Measurements from ENCODE around the gene CDK6. TPM values are rescaled to one million over a fixed set of nuclear protein-coding genes. Genes with fewer than 3 reads are reported as not detected.

CDK6 gene
- total RNA-seq, 1 experiment from 2014 or later = 41.4 TPM

GRCh38 chr7:92586403-92586802, 250.0 kb downstream of the CDK6 start (continued):
- TF ChIP-seq, protein P1, sequence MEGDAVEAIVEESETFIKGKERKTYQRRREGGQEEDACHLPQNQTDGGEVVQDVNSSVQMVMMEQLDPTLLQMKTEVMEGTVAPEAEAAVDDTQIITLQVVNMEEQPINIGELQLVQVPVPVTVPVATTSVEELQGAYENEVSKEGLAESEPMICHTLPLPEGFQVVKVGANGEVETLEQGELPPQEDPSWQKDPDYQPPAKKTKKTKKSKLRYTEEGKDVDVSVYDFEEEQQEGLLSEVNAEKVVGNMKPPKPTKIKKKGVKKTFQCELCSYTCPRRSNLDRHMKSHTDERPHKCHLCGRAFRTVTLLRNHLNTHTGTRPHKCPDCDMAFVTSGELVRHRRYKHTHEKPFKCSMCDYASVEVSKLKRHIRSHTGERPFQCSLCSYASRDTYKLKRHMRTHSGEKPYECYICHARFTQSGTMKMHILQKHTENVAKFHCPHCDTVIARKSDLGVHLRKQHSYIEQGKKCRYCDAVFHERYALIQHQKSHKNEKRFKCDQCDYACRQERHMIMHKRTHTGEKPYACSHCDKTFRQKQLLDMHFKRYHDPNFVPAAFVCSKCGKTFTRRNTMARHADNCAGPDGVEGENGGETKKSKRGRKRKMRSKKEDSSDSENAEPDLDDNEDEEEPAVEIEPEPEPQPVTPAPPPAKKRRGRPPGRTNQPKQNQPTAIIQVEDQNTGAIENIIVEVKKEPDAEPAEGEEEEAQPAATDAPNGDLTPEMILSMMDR (IDR thresholded peaks at IDR 0.05 in 2 of 3, conservative IDR thresholded peaks at IDR 0.05 in 1 of 3; ENCODE audit: borderline replicate concordance in 1 of 3, insufficient read depth in 1 of 3, low read depth in 2 of 3, low read length in 2 of 3) = no peak
- TF ChIP-seq YY1 (IDR thresholded peaks at IDR 0.05; ENCODE audit: extremely low read depth, insufficient replicate concordance, low read depth, low read length) (no peak), ATF3 (IDR thresholded peaks at IDR 0.05) (no peak)

- Histone ChIP-seq H3K9me2 (ENCODE audit: insufficient read depth) (no peaks in the 10 kb centered on the region), H2AFZ (ENCODE audit: low read depth, low read length, poor library complexity, severe bottlenecking) (no peak overlapping the region), H3K79me2 (ENCODE audit: insufficient read depth, low read length) (peaks cover 100% of the 10 kb centered on the region), H3K4me1 (ENCODE audit: control insufficient read depth in 1 of 2, insufficient read depth in 2 of 2, low read length in 2 of 2) (peaks cover 3 to 13% of the 10 kb centered on the region in 2 experiments; a peak in 3 of 4 replicates), H3K27me3 (ENCODE audit: insufficient read depth, low read length) (no peaks in the 10 kb centered on the region), H3K27ac (ENCODE audit: low read depth, low read length) (no peak overlapping the region), H4K20me1 (ENCODE audit: insufficient read depth) (peaks cover 58% of the 10 kb centered on the region; the same call in 1 of the 2 replicates), H3K4me2 (ENCODE audit: low read length) (no peak overlapping the region), H3K9ac (ENCODE audit: low read length) (no peak overlapping the region), H3K4me3 (replicated peaks in 1 of 2; ENCODE audit: low read depth in 1 of 2, low read length in 2 of 2) (no peak overlapping the region), H3K36me3 (ENCODE audit: control insufficient read depth in 1 of 2, insufficient read depth in 2 of 2, low read length in 2 of 2) (peaks cover under 1 to 13% of the 10 kb centered on the region in 2 experiments; a peak in 2 of 4 replicates), H3K9me3 (ENCODE audit: control insufficient read depth in 1 of 2, insufficient read depth in 1 of 2, low read depth in 1 of 2, low read length in 2 of 2) (no peaks in the 10 kb centered on the region)
- ChIA-PET RAD21 (ENCODE audit: low non-redundant PET in 1 of 2, low total read pairs in 2 of 2, uncharacterized antibody in 2 of 2, unreplicated experiment in 2 of 2) (no interaction called here), CTCF (no interaction called here), POLR2A (no interaction called here)
- intact Hi-C loops (cut with micrococcal nuclease) = no loop called here
- ATAC-seq = no peak
- no peak for DNase-seq (ENCODE audit: low read depth, low spot score)
- BruUV-seq (replicated peaks) = no TSS peak
- TF ChIP-seq ZBTB33 (IDR thresholded peaks at IDR 0.05; ENCODE audit: extremely low read depth, insufficient replicate concordance, low read length) = no peak
- TF ChIP-seq SRF (IDR thresholded peaks at IDR 0.05; ENCODE audit: low read depth) = peak; percentile 91
Measured at GRCh38 chr7:92584953-92585352, 251.4 kb downstream of the CDK6 start.

Data from HCT116 (cell line).